ENCODE measurements around the gene TMEM50A.
"Not testable (repeated sequence)": the region's sequence is repeated elsewhere in the genome, so short reads cannot be mapped to it uniquely, and the experiment has no call there.

The TMEM50A gene

GRCh38 chr1:25337483-25338187, 499 bp upstream of the TMEM50A start:
- not testable (repeated sequence) for DNase-seq

DNA sequence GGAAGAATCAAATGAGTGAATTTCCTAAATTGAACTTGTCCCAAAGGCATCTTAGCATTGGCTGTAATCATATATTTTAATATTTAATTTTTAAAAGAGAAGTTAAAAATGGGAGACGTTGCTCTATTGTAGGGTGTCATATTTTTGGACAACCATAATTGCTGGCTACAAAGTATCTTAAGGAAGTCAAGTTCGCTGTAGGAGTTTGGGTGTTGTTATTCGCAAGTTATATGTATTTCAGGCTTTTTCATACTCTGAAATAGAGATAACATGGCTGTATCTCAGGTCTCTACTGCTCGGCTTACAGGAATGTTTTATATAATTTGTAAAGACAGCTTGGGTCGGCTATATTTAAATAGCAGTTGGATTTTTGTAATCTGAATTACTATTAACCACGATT, 852 bp downstream of the TMEM50A start:
- DNase-seq = no peak

DNA sequence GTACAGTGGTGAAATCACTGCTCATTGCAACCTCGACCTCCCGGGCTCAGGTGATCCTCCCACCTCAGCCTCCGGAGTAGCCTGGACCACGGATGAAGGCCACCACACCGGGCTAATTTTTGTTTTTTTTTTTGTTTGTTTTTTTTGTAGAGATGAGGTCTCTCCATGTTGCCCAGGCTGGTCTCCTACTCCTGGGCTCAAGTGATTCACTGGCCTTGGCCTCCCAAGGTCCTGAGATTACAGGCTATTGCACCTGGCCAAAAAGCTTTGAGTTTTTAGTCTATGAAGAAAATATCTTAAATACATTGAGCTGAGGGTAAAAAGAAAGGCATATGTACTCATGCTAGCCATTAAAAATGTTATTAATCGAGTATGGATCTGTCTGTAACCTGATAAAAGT, 3.6 kb downstream of the TMEM50A start:
- DNase-seq = no peak

DNA sequence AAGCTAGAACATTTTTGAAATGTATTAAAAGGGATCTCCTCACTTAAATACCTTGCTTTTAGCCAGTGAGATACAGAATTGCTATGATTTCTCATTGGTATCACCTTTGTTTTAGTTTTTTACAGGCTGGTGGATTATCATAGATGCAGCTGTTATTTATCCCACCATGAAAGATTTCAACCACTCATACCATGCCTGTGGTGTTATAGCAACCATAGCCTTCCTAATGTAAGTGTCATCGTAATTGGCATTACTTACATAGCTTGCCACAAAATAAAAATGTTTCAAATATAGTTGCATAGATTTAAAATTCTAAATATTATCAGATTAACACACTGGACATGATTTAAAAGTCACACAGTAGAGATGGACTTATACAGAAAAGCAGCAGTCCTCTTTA, 4.7 kb downstream of the TMEM50A start:
- no peak for DNase-seq

DNA sequence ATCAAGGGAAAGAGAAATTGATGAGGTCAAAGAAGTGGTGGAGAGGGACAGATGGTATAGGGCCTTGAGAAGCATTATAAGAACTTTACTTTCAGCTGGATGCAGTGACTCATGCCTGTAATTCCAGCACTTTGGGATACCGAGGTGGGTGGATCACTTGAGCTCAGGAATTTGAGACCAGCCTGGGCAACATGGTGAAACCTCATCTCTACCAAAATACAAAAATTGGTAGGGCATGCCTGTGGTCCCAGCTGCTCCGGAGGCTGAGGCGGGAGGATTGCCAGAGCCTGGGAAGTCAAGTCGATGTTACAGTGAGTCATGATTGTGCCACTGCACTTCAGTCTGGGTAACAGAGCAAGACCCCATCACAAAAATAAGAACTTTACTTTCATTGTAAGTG, 5.7 kb downstream of the TMEM50A start:
- no peak for DNase-seq

DNA sequence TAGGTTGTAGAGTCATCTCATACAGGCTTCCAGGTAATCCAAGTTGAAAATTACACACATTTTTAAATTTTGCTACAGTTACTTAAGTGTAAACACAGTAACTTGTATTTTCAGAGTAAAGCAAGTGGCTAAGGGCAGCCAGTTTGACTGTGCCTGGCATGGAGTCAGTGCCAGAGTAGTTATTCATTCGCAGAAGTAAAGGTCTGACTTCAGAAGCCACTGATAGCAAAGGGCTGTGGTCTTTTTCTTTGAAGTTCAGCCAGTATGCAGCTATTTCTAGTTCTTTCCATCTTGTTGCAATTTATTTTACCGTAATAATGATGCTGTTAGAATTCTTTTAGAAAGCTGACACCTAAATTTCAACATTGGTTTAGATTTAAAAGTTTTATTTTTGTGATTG, 9.4 kb downstream of the TMEM50A start:
- no peak for DNase-seq

DNA sequence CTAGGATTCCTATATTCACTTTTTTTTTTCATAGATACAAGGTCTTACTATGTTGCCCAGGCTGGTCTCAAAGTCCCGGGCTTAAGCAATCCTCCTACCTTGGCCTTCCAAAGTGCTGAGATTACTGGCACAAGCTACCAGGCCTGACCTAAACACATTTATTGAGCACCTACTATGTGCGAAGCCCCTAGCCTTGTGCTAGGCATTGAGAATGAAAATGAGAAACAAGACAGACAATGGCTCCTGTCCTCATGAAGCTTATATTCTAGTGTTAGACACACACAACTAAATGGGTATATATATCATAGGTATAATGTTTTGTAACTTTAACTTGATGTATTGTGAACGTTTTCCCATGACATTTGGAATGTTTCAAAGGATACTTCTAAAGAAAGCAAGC, 11.5 kb downstream of the TMEM50A start:
- DNase-seq = no peak

DNA sequence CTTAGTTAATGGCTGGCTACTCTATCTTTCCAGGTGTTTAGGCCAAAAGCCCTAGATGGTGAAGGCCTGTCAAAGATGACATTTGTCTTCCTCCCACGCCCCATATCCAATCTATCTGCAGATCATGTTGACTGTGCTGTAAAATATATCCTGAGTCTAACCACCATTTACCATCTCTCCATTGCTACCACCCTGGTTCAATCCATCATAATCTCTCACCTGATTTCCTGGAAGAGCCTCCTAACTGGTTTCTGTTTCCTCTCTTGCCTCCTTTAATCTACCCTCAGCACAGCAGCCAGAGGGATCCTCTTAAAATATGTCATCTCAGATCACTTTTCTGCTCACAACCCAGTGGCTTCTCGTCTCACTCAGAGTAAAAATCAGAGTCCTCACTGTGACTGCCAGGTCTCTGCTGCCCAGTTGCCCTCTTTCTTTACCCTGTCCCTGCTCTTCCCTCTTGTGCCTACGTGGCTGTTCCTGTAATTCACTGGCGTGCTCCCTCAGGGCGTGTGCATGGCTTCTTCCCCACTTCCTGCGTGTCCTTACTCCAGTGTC, 17.8 kb downstream of the TMEM50A start:
- DNase-seq = no peak

DNA sequence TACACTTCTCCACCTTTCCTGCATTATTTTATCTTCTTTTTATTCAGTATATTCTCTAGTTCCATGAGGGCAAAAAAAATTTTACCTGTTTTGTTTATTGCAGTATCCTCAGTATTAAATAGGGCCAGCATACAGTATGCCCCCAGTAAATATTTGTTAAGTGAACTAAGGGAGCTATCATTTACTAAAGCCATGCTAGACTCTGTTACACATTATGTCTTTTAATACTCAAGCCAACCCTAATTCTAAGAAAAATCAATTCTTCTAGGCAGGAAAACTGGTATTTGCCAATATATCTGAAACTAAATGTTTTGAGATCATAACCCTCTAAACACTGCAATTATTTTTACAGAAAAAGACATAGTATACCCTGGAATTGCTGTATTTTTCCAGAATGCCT, 18.3 kb downstream of the TMEM50A start:
- no peak for DNase-seq

- DNase-seq = no peak
These were observed 18.7 kb downstream of the TMEM50A start for GRCh38 chr1:25356848-25357247.

DNA sequence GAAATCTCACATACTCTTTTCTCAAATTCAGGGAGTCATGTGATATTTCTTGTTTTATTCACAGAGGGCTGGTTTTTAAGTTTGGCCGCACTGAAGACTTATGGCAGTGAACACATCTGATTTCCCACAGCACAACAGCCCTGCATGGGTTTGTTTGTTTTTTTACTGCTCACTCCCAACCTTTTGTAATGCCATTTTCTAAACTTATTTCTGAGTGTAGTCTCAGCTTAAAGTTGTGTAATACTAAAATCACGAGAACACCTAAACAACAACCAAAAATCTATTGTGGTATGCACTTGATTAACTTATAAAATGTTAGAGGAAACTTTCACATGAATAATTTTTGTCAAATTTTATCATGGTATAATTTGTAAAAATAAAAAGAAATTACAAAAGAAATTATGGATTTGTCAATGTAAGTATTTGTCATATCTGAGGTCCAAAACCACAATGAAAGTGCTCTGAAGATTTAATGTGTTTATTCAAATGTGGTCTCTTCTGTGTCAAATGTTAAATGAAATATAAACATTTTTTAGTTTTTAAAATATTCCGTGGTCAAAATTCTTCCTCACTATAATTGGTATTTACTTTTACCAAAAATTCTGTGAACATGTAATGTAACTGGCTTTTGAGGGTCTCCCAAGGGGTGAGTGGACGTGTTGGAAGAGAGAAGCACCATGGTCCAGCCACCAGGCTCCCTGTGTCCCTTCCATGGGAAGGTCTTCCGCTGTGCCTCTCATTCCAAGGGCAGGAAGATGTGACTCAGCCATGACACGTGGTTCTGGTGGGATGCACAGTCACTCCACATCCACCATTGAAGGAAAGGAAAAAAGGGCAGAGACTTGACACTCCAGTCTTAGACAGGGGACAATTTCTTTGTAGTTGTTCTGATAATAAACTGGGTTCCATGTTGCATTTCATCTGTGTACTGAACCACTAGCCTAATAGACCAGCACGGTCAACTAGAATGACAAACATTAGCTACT, 22.8 kb downstream of the TMEM50A start:
- DNase-seq = no peak

DNA sequence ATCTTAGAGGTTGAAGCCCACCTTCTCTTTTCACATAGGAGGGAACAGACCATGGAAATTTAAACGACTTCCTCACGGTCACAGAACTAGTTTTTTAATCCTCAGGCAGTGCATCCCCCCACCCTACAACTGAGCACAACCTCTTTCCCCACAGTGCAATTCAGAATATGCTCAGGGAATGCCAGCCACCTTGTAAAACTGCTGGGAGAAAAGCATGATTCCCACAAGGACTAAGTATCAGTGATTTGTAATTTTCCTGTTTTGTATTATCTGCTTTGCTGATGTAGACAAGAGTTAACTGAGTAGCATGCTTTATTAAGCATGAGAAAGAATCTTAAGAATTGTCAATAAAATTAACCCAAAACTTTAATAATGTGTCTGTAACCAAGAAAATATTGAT, 23.8 kb downstream of the TMEM50A start:
- DNase-seq = no peak

GRCh38 chr1:25362634-25363559, 24.8 kb downstream of the TMEM50A start:
- not testable (repeated sequence) for DNase-seq

DNA sequence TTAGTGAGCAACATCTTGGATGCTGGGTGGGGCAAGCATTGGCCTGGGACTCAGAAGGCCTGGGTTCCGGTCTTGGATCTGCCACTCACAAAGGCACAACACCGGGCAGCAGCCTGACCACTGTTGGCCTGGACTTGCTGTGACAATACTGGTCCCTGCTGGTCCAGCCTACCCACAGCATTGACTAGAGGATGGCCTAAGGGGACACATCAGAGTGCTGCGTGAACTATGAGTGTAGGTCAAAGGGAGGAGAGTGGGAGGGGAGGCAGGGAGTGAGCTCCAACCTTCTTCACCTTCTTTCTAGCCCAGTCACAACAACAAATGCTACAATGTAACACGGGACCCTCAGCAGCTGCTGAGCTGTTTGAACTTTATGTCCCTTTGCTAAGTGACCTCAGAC, 31.1 kb downstream of the TMEM50A start:
- no peak for DNase-seq

GRCh38 chr1:25369691-25370271, 31.6 kb downstream of the TMEM50A start:
- DNase-seq = not testable (repeated sequence)

- DNase-seq = not testable (repeated sequence)
These were observed 33.6 kb downstream of the TMEM50A start for GRCh38 chr1:25371757-25372156.

DNA sequence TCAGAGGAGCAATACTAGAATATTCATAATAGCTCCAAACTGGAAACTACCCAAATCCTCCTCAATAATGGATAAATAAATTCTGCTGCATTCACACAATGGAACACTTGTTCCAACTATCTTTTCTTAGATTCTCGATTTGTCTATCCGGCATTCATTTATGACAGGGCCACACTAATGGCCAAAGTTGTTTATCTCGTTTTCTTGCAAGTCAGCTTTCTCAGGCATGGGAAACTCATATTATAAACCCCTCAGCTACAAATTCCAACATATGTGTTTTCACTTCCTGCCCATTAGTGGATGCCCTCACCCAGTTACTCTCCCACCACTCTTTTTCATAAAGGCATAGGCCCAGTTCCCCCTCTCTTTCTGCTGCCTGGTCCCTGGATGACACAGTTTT, 40.2 kb downstream of the TMEM50A start:
- not testable (repeated sequence) for DNase-seq

DNA sequence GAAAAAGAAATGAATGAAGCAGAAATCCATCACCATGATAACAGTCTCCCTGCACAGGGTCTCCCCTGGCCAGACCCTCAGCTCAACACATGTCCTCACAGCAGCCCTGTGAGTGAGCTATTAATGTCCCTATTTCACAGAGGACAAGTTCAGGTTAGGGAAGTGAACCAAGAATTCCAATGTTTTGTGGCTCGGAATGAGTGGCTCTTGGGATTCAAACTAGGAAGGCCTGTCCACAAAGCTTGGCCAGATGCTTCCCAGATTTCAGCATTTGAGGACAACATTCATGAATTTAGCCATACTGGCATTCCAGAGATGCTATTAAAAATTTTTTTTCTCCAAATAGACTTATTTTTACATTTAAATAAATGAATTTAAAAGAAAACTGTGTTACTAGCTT, 44.4 kb downstream of the TMEM50A start:
- DNase-seq = not testable (repeated sequence)

GRCh38 chr1:25383090-25383489, 45.0 kb downstream of the TMEM50A start:
- not testable (repeated sequence) for DNase-seq

DNA sequence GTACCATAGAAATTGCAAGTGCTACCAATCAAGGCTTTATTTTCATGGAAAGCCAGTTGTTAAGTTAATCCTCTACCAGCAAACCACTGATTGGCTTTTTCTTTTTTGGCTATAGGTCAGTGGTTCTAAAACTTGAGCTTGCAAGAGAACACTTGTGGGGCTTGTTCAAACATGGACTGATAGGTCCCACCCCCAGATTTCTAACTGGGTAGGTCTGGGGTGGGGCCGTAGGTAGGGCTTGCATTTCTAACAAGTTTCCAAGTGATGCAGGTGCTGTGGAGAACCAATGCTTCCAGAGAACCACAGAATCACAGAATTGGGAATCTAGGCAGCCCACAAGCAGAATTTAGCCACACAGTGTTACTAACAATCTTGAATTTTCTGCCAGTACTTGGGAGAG, 45.7 kb downstream of the TMEM50A start:
- DNase-seq = not testable (repeated sequence)

DNA sequence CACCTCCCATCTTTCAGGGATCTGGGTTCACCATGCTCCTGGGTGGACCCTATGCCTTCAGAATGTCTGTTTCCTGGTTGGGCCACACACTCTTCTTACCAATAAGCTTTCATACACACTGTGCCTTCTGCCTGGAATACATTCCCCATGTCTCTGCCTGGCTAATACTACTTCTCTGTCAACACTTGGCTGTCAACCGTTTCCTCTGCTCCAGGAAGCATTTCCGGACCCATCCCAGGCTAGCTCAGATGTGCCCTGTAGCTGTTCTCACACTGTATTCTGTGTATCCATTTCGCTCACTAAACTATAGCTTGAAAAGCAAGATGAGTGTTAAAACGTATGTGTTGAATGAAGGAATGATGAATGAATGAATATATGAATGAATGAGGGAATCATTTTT, 49.0 kb downstream of the TMEM50A start:
- DNase-seq = not testable (repeated sequence)

DNA sequence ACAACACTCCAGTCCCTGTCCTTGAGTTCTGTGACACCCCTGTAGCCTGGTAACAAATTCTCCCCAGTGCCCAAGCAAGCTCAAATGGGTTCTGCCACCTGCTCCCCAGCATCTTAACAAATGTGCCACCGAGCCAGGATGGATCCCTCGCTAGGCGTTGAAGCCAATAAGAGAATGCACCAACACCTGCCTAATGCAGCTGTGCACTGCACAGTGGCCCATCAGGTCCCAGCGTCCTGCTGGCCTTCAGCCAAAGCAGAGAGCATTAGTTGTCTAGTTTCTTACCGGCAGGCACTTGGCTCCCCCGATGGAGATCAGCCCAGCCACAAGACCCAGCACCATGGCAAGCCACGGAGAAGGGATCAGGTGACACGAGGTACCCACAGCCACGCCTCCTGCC, 50.6 kb downstream of the TMEM50A start:
- DNase-seq = not testable (repeated sequence)

Measured in NCI-H524 treated with DMSO at 0.1 percent for 48 hours (cell line).